ENCODE data around the gene WFS1.

DNA sequence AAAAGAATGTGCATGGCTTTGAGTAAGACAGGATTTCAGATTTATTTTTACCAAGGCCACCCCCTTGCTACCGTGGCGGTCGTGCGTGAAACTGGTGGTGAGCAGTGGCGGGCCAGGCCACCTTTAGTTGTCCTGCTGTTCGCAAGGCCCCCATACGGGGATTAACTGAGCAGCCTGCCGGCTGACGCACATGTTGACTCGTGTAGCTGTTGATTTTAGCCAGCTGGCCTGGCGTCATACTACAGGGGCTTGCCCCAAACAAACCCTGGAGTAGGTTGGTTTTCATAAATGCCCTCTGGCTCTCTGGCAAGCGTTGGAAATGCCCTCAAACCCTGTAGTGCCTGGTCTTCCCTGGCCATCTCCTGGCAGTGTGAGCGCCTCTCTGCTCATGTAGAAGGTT is 28.4 kb downstream of the WFS1 start:
- TF ChIP-seq CREB1 (IDR thresholded peaks at IDR 0.05; ENCODE audit: low read depth) (no peak), YY1 (IDR thresholded peaks at IDR 0.05; ENCODE audit: low read depth) (no peak), TCF12 (IDR thresholded peaks at IDR 0.05; ENCODE audit: low read depth) (no peak), EGR1 (IDR thresholded peaks at IDR 0.05) (no peak), EP300 (IDR thresholded peaks at IDR 0.05; ENCODE audit: borderline replicate concordance) (no peak), RAD21 (IDR thresholded peaks at IDR 0.05; ENCODE audit: low read depth) (no peak), TAF1 (IDR thresholded peaks at IDR 0.05; ENCODE audit: low read depth) (no peak), TEAD4 (IDR thresholded peaks at IDR 0.05) (no peak), FOXM1 (IDR thresholded peaks at IDR 0.05; ENCODE audit: borderline replicate concordance, low read depth) (no peak)
- TF ChIP-seq, protein P1, sequence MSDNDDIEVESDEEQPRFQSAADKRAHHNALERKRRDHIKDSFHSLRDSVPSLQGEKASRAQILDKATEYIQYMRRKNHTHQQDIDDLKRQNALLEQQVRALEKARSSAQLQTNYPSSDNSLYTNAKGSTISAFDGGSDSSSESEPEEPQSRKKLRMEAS (IDR thresholded peaks at IDR 0.05): no peak
